ENCODE results near the gene HSPA1A.

GRCh38 chr6:31784098-31784925 is 31.0 kb upstream of the HSPA1A start:
- TF ChIP-seq POLR2A (IDR thresholded peaks at IDR 0.05; ENCODE audit: low read length) (no peak), GATA1 (IDR thresholded peaks at IDR 0.05; ENCODE audit: low read depth, low read length) (no peak)
